Brain pericyte (primary cell): ENCODE measurements around the gene PAX3.

Experiments
- DNase-seq: peaks from one replicate; pipeline ENCODE4 v3.0.0-alpha.2; 2012; ENCODE audit warnings: low read depth, low spot score

Gene PAX3

DNA sequence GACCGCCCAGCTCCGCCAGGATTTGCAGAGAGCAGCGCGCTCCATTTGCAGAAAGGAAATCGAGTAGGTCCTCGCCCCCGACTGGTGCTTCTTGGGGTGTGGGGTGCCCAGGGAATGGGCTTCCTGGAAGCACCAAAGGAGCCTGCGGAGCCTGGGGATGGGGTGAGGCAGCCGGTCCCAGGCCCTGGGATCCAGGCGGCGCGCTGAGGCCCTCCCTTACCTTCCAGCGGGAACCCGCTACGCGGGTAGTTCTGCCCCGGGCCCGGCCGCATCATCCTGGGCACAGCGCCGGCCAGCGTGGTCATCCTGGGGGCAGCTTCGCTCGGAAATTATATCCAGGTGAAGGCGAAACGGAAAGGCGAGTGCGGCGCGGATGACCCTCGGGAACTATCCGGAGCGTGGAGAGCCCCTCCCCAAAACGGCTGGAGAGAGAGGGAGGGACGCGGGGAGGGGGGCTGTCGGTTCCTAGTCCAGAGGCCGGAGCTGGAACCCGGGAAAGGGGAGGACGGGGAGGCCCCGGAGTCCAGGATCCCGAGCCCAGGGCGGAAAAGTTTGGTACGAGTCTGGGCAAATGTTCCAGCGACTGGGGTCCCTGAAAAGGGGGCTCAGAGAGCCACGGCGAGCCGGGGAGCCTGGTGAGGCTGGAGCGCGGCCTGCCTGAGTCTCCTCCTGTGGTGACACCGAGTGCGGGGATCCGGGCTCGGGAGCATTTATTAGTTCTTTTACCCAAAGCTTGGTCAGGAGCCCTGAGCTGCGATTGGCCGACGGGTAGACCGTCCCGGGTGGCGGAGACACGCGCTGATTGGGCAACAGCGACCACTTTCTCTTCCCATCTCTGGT lies at the start of gene PAX3:
PAX3 (minus strand) TSS at position 688 of the 840 bp plus-strand sequence; CDS start at position 305, 383 bp downstream.
- DNase-seq, result no peak

DNA sequence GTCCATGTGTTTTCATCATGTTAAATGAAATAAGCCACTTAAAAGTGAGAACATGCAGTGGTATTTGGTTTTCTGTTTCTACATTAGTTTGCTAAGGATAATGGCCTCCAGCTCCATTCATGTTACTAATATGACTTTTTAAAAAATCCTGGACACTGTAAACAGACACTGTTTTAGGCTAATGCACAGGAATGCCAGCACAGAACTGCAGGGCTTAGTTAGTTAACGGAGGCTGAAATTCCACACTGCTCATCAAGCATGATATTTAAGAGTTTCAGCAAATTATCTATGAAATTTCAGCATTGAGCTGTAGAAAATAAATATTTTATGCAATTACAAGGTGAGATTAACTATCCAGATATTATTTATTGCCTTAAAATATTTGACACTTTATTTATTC lies 42.5 kb upstream of the PAX3 start:
- DNase-seq, result no peak

DNA sequence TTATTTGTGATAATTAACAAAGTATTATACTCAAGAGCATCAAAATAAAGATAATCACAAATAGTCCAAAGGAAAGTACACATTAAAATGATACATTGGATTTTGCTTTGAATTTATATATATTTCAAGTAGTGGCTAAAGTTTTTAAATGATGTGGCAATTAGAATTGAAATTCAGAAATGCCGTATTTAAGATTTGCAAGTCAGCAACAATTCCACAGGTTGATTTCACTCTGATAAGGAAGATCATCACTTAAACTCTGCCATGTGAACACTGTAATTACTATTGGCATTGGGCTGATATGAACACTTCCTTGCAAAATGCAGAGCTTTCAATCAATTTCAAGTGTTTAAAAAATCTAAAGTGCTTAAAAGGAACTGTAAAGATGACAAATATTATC lies 39.6 kb upstream of the PAX3 start:
- DNase-seq, result no peak

DNA sequence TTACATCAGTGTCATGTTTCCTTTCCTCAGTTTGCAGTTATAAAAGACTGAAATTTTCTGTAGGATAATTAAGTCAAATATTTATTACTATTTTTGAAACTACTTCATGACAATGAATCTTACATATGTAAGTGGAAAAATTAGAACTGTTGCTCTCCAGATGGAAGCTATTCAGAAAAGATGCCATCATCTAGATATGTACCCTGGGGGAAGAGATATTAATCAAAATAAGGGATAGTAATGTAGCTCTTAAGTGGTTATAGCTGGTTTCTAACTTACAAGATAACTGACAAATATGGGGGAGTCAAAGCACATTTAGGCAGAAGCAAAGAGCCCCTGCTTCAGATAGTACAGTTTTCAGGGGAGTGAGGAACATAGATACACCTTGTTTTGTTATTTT lies 38.1 kb upstream of the PAX3 start:
- no peak for DNase-seq

DNA sequence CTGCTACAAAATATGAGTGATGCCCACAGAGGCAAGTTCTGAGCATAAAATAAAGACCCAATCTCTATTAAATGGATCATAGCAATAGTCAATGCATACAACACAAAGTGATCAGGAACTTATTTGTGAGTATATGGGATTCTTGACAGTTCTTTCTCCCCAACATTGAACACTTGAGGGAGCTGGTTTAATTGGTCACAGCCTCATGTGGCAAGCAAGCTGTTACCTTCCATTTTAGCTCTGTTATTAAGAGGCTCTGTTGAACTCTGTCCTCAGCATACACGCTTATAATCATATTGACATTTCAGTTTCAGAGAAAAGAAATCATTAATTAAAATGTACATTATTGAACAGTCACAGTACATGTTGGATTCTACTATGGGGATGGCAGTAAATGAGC lies 37.6 kb upstream of the PAX3 start:
- DNase-seq, result no peak

DNA sequence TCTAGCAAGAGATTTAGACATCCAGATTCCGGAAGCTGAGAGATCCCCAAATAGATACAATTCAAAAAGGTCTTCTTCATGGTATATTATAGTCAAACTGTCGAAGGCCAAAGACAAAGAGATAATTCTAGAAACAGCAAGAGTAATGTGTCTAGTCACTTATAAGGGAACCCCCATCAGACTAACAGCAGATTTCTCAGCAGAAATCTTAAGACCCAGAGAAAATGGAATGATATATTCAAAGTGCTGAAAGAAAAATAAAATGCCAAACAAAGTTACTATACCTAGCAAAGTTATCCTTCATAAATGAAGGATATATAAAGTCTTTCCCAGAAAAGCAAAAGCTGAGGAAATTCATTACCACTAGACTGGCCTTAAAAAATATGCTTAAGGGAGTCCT lies 36.1 kb upstream of the PAX3 start:
- DNase-seq, result no peak

DNA sequence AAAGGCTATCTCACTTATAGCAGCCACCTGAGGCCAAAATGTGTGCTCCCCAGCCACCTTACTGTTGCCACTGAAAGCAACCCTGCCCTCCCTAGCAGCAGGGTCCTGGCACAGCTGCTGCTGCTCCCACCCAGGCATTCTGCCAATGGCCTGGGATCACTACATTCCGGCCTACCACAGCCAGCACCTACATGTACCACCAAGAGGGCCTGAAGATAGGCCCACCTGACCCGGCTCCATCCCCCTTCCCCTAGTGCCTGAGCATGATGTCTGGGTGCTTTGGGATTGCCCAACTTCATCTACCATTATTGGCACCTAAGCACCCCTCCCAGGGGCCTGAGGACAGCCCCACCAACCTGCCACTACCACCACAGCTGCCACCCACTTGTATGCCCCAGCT lies 34.6 kb upstream of the PAX3 start:
- DNase-seq, result no peak

DNA sequence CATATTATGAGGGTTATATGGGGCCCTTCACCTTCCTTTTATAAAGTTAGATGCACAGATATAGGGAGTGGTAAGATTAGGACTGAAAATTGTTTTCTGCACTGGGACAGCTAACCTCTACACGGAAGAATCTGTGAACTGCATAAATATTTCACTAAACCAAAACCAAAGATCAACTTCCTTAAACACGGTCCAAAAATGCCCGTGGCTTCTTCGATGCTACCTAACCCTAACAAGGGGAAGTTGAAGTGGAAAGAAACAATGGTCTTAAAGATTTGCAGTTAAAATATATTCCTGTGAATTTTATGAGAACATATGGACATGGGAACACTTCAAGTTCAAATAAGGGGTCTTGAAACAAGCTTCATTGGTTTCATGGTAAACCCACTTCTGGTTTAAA lies 33.3 kb upstream of the PAX3 start:
- no peak for DNase-seq

DNA sequence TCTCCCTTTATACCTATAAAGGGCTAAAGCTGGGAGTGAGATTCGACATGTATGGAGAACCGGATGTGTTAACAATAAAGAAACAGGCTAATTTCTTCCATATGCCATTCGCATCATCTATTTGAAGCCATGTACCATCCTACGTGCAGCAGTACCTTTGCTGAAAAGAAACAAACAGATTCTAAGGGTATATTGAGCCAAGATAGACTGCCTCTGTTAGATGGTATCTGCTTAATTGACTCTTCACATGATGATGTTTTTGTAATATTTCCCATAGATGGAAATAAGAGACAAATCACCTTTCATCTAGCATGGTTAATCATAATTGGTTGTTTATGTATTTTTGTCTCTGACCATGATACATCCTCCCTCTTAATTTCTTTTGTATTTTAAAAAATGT lies 32.1 kb upstream of the PAX3 start:
- DNase-seq, result no peak

DNA sequence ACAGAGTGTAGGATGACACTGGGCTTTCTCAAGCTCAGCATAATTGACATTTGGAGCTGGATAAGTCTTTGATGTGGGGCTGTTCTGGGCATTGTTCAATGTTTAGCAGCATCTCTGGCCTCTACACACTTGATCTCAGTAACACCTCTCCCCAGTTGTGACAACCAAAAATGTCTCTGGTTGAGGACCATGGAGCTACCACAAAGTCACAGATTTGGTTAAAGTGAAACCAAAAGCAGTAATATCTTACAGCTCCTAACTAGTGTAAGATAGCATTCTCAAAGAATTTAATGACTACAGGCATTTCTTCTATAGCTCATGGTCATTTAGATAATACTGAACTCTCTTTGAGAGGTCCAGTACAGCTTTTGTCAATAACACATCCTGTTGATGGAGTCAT lies 23.4 kb upstream of the PAX3 start:
- DNase-seq, result no peak

DNA sequence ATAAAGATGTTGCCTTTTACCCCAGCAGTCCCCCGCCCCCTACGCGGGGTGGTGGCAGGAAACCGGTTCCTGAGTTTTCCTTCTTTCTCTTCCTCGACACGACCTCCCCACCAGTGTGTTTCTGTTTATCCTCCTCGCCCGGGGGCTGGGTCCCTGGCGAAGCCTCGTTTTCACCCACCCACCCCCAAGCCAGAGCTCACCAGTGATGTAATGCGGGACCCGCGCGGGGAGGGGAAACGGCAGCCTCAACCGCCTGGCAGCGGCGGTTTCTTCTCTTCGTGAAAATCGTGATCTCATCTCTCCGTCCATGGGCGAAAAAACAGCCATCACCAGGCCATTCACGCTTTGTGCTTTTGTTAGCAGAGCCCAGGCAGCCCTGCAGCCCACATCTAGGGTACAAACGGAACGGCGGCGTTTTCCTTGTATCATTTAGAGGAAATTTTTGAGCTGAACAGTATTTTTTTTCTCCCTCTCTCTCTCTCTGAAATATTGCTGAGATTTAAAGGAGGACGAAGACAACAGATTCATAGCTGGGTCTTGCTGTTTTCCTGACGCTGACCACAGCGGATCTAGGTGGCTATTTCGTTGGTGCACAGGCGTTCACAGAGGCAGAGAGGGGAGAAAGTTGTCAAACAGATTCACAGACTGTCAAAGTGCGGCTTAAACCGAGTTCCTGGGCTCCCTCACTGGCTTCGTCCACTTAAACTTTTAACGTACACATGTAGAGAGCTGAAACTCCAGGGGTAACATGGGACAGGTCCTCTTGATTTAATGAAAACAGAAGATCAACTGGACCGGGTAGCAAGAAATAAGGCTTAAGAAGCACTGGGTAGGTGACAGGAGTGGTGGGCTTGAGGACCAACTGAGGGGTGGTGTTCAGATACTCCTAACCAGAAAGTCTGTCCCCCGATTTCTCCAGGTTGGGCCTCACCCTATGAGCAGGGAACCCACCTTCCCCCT lies 21.9 kb upstream of the PAX3 start:
- no peak for DNase-seq

DNA sequence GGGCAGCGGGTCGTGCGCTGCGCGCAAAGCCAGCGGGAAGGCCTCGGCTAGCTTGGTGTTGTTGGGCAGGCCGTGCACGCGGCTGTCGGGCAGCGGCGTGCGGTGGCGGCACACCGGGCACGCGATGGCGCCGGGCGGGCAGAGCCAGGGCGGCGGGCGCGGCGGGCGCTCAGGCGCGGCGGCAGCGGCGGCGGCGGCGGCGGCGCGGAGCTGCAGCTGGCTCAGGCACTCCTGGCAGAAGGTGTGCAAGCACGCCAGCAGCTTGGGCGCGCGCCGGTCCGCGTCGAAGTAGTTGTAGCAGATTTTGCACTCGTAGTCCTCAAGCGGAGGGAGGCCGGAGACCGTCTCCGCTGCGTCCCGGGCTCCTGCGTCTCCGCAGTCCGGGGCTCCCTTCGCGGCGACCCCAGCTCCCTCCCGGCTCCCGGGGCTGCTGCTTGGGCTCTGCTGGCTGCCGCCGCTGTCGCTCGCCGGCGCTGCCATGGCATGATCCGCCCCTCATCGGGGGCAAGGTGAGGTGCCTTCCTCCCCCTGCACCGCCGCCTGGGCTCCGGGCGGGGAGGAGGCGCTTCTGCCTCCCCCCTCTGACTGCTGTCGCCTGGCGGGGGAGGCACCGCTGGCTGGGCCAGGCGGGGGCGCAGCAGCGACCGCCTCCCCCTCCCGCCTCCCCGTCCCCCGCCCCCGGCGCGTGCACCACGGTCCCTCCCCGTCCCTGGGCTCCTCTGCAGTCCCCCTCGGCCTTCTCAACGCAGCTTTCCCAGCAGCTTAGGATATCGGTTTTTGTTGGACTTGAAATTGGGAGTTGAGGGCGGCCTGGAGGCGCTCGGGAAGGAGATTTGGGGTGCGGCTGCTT lies 21.0 kb upstream of the PAX3 start:
- DNase-seq, result no peak

DNA sequence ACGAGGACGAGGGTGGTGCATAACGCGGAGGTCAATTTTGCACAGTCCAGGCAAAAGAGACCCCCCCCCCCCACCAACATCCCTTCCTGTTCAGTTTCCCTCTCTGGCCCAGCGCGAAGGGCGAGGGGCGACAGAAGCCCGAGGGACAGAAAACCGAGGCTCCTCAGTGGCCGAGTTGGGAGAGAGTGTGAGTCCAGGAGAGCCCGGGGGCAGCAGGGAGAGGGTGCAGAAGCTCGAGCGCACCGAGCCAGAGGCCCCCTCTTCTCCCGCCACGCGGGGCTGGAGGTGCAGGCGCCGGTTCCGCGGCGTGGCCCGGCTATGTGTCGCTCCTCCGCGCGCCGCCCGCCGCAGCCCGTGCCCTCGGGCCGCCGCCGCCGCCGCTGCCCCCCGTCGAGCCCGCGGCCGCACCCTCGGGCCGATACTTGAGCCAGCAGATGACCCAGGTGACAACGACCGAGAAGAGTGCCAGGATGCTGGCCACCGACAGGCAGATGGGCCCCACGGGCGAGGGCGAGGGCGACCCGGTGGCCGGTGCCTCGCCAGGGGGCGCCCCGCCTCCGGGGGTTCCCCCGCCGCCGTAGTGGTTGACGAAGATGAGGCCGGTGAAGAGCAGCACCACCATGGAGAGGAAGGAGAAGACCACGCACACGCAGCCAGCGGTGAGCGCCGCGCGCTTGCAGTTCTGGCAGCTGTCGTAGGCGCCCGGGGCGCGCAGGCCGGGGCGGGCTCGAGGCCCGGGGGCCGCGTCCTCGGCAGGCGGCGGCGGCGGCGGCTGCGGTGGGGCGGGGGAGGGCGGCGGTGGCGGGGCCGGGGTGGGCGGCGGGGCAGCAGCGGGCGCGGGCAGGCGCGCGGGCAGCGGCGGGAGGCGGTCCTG lies 20.2 kb upstream of the PAX3 start:
- no peak for DNase-seq

DNA sequence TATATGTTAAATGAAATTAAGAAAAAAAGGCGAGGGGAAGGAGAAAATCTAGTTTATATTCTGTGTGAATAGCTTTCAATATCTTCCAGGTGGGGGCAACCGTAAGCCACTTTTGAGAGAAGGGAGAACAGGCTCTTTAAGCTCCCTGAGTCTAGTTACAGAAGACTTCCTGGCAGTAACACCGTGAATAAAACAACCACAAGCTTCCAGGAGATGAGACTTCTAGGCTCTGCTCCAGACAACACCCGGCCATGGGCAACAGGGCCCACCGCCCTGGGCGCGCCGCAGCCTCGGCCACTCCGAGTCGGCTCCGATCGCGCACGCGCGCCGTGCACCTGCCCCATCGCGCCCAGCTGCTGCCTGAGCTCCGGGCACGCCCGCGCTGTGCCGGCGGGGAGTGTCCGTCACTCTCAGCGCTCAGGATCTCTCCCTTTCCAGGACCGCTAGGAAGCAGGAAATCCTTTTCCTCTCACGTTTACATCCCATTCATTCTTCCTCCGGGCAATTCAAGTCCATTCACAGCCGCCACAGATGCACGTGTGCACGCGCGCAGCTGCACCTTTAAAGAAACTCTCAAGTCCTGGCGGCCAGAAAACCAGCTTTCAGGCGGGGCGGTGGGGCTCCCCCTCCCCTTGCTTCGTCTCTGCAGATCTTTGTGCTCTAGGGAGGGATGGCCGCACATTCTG lies 19.4 kb upstream of the PAX3 start:
- DNase-seq, result no peak

DNA sequence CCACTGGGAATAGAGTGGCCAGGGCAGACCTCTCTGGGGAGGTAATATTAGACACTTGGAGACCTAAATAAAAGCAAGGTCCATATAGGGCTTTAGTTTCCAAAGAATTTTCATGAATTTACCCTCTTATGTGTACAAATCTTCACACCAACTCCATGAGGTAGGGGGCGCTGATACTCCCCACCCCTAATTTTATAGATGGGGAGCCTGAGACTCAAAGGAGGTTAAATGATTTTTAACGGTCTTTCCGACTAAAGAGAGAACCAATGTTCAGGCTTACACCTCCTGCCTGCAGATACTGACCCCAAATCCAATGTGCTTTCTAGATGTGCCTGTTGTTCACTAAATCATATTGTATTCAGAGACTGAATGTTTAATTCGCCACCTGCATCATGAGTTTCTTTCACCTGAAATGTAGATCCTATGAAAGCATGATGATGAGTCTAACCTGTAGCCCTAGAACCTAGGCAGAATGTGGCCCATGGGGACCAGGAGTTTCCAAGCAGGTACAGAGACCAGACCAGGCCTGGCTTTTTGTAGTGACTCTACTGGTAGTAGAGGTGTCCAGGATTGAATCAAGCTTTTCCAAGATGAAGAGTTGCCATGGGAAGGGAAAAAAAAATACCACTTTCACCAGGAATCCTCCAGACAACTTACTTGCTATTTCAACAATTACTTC lies 16.8 kb upstream of the PAX3 start:
- no peak for DNase-seq

DNA sequence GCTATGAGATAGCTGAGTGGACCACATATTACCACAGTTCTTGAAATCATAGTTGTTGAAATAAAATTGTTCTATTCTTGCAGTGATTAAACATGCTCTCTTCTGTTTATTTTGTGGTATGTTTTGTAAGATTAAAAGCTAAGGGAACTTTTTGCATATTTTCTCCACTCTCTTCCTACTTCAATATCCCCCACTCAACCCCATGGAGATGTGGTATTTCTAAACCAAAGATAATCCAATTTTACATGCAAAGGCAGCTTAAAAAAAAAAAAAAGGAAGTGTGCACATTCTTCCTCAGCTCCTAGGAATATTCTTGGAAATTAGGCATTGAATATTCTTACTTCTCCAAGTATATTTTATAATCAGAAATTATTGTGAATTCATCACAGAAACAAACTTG lies 15.0 kb upstream of the PAX3 start:
- DNase-seq, result no peak

DNA sequence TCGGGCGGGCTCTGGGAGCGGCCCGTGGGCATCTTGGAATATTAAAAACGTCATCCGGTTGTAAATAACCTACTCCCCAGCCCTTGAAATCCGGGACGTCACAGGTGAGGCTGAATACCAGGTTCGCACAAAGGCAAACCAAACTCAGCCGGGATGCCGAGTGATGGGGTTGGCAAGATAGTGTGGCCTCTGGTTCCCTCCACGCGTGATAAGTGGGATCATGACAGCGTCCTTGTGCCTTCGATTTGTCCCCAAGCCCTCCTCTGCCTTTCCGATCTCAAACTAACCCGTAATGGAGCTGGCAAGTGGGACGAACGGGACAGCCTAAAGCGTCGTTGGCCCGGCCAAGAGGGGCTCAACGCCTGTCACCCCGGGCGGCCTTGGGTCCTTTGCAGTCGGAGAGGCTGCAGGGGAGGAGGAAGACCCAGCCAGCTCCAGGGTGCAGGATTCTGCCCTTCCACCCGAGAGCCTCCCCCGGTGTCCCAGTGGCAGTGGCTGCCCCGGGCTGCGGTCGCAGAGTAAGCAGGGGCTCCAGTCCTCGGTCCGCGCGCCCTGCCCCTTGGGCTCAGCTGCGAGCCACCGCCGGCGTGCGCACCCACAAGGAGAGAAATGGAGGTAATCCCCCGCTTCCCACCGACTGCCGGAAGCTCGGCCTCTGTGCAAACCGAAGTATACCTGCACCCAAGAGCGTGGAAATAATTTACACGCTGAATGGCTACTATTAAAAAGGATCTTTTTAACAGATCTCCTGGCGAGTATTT lies 13.4 kb upstream of the PAX3 start:
- no peak for DNase-seq

DNA sequence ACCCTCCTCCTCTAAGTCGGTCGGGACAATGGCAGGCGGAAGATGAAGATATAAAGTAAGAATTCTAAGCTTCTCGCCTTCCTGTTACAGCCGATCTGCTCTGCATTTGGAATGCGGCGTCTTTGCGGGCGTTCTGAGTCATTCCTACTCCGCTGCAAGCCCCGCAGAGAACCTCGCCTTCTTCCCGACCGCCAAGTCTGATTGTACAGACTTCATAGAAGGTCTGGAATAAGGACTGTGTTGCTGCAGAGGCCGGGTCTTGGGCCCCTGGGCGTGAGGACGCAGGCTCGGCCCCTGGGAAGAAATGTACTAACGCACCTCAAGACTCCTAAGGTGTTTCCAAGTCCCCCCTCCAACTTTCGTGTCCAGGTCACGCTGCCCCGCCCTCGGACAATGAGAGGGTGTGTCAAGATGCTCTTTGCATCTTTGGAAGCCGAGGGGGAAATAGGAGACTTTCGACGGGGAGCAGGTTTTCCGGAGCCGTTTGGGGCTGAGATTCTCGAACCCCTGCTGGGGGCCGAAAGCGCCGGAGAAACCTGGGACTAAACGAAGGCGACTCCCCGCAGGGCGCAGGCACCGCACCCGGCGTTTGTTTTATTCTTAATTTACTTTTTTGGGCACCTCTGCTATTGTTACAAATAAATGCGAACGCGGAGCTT lies 12.7 kb upstream of the PAX3 start:
- DNase-seq, result no peak
